CD14-positive monocyte (primary cell): ENCODE results near the gene PRDM13. TPM values are rescaled to one million over a fixed set of nuclear protein-coding genes. Genes with fewer than 3 reads are reported as not detected.
A peak's percentile ranks its signal among the peaks of the same experiment; 100 is the strongest.

Experiments
- DNase-seq, 3 donors: peaks; one replicate each; pipeline ENCODE4 v3.0.0-alpha.2; 2011 to 2022
- H2AFZ ChIP-seq: 2 replicates; pipeline ENCODE4 v1.6.0; 2012; ENCODE audit warnings: mild to moderate bottlenecking, low read depth, low read length, inconsistent platforms; ENCODE audit not compliant: insufficient read depth, poor library complexity, severe bottlenecking
- H3K27ac ChIP-seq, 2 donors: 1 replicate in 1 of 2; 2 replicates in 1 of 2; pipeline ENCODE4 v1.5.1; 2012 to 2013; ENCODE audit warnings: low read length in 2 of 2, control low read depth in 1 of 2, inconsistent platforms in 1 of 2, low read depth in 1 of 2, mild to moderate bottlenecking in 1 of 2
- H3K27me3 ChIP-seq, 2 donors: one replicate each; pipeline versions ENCODE4 v1.6.0 to v1.6.1; 2011 to 2013; ENCODE audit warnings: low read length in 2 of 2; ENCODE audit not compliant: control insufficient read depth in 2 of 2, insufficient read depth in 2 of 2
- H3K36me3 ChIP-seq, 2 donors: replicated peaks in 1 of 2; 1 replicate in 1 of 2; 2 replicates in 1 of 2; pipeline versions ENCODE4 v1.5.1 to v1.6.1; 2012 to 2013; ENCODE audit warnings: low read length in 2 of 2, control low read depth in 1 of 2, inconsistent platforms in 1 of 2, mild to moderate bottlenecking in 1 of 2; ENCODE audit not compliant: insufficient read depth in 2 of 2, control insufficient read depth in 1 of 2
- H3K4me1 ChIP-seq, 2 donors: 1 replicate in 1 of 2; 2 replicates in 1 of 2; pipeline versions ENCODE4 v1.5.1 to v1.6.1; 2012 to 2013; ENCODE audit warnings: low read length in 2 of 2, control low read depth in 1 of 2, inconsistent platforms in 1 of 2, mild to moderate bottlenecking in 1 of 2, moderate library complexity in 1 of 2; ENCODE audit not compliant: insufficient read depth in 2 of 2, control insufficient read depth in 1 of 2
- H3K4me2 ChIP-seq: replicated peaks from 2 replicates; pipeline ENCODE3; 2012; ENCODE audit warnings: low read length, moderate library complexity, mild to moderate bottlenecking; ENCODE audit not compliant: poor library complexity, severe bottlenecking; ENCODE audit errors: extremely low read depth
- H3K4me3 ChIP-seq, 3 experiments: fragments of 200-600 bp in 1 of 3; sonication (generic) in 1 of 3; replicated peaks in 1 of 3; 1 replicate in 2 of 3; 2 replicates in 1 of 3; pipeline ENCODE4 v1.5.1; 2011 to 2013; ENCODE audit warnings: low read length in 3 of 3, mild to moderate bottlenecking in 3 of 3, control low read depth in 2 of 3, low read depth in 2 of 3, inconsistent platforms in 1 of 3, moderate library complexity in 1 of 3
- H3K79me2 ChIP-seq: 2 replicates; pipeline ENCODE4 v1.6.0; 2012; ENCODE audit warnings: mild to moderate bottlenecking, control low read depth, inconsistent platforms, low read length, moderate library complexity; ENCODE audit not compliant: insufficient read depth
- H3K9ac ChIP-seq: 2 replicates; pipeline ENCODE4 v1.6.0; 2017; ENCODE audit warnings: low read length, mild to moderate bottlenecking; ENCODE audit not compliant: insufficient read depth, poor library complexity, severe bottlenecking
- H3K9me3 ChIP-seq, 2 donors: replicated peaks in 1 of 2; 1 replicate in 1 of 2; 2 replicates in 1 of 2; pipeline versions ENCODE4 v1.5.1 to v1.6.1; 2012 to 2013; ENCODE audit warnings: low read length in 2 of 2, control low read depth in 1 of 2; ENCODE audit not compliant: control insufficient read depth in 1 of 2, insufficient read depth in 1 of 2
- H4K20me1 ChIP-seq: 2 replicates; pipeline ENCODE4 v1.6.0; 2012; ENCODE audit warnings: mild to moderate bottlenecking, low read length, control low read depth, moderate library complexity; ENCODE audit not compliant: insufficient read depth
- H3K27ac Mint-ChIP-seq, 7 donors: one replicate each; pipeline ENCODE4 v1.8.0; 2020; ENCODE audit warnings: mild to moderate bottlenecking in 7 of 7, mixed read lengths in 7 of 7, moderate library complexity in 6 of 7, inconsistent platforms in 2 of 7
- H3K27me3 Mint-ChIP-seq, 3 donors: one replicate each; pipeline ENCODE4 v1.8.0; 2021 to 2022; ENCODE audit warnings: low read depth in 3 of 3, mild to moderate bottlenecking in 3 of 3, mixed read lengths in 3 of 3, moderate library complexity in 3 of 3, inconsistent platforms in 1 of 3
- H3K36me3 Mint-ChIP-seq, 2 donors: one replicate each; pipeline ENCODE4 v1.8.0; 2020; ENCODE audit warnings: mixed read lengths in 2 of 2, inconsistent platforms in 1 of 2, mild to moderate bottlenecking in 1 of 2
- H3K4me1 Mint-ChIP-seq: one replicate; pipeline ENCODE4 v1.8.0; 2020; ENCODE audit warnings: mild to moderate bottlenecking, mixed read lengths
- H3K4me3 Mint-ChIP-seq, 2 donors: one replicate each; pipeline ENCODE4 v1.8.0; 2020; ENCODE audit warnings: mild to moderate bottlenecking in 2 of 2, mixed read lengths in 2 of 2, moderate library complexity in 1 of 2
- H3K9me3 Mint-ChIP-seq, 7 donors: one replicate each; pipeline ENCODE4 v1.8.0; 2020 to 2022; ENCODE audit warnings: mixed read lengths in 7 of 7, mild to moderate bottlenecking in 6 of 7, moderate library complexity in 6 of 7, inconsistent platforms in 2 of 7
- WGBS: methylation state at CpG from one replicate; pipeline ENCODE4 v1.1.5; 2013; ENCODE audit warnings: missing lambda C conversion rate; ENCODE audit not compliant: insufficient coverage; 5-methylcytosine and 5-hydroxymethylcytosine counted together
- intact Hi-C, 2 donors: fragments of 100-400 bp; cut with micrococcal nuclease; formaldehyde crosslinking; loops; one replicate each; pipeline versions ENCODE4 v1.15.0 to v1.15.1; 2023
- polyA plus RNA-seq, 3 donors: library from polyadenylated mRNA; depleted of rRNA in 1 of 3; unstranded in 2 of 3; stranded (reverse) in 1 of 3; fragments of 300-500 nt in 2 of 3; fragments of >200 nt in 1 of 3; fragmentation: Illumina TruSeq in 2 of 3; gene quantifications; 1 replicate in 2 of 3; 2 replicates in 1 of 3; pipeline ENCODE4 v1.2.3, GENCODE V29; 2012 to 2021
- TF ChIP-seq, protein P1 (sequence below): fragments of 200-600 bp; IDR thresholded peaks from one replicate; pipeline ENCODE4 v1.8.0; 2022; ENCODE audit warnings: antibody characterized with exemption, mild to moderate bottlenecking

PRDM13 gene
- polyA plus RNA-seq, 3 donors: not detected

DNA sequence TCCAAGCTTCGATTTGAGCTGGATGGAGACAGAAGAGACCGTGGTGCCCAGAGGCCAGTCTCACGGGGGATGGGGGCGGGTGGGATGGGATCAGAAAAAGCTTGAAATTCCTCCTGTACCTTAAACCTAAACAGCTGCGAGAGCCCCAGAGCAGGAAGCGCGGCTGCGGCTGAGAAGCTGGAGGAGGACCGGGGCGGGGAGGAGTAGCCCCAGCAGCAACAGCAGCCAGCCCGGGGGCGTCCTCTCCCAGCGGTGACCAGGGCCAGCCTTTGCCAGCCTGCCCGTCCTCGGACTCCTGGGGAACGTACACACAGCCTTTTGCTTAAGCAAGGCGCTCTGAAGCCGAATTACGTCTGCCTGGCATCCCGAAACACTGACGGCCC, 17.4 kb upstream of the PRDM13 start:
- Histone ChIP-seq H3K79me2 (no peaks in the 10 kb centered on the region), H3K36me3 (no peaks in the 10 kb centered on the region), H3K9me3 (no peaks in the 10 kb centered on the region), H3K27me3 (peaks cover 28 to 62% of the 10 kb centered on the region in 2 donors), H3K4me1 (peaks cover 47 to 55% of the 10 kb centered on the region in 2 donors), H2AFZ (peak overlapping the region; percentile 79), H3K27ac (no peak overlapping the region), H4K20me1 (no peaks in the 10 kb centered on the region), H3K4me2 (peak overlapping the region; percentile 80), H3K9ac (peak overlapping the region; percentile 16), H3K4me3 (peak overlapping the region; percentile 15 to 73 (median 47))
- Mint-ChIP-seq H3K27ac (peak overlapping the region in 1 of 7 donors; percentile 62), H3K36me3 (peaks cover 0 to 9% of the 10 kb centered on the region in 2 donors), H3K4me3 (peak overlapping the region; percentile 81 to 94), H3K27me3 (peaks cover 54 to 66% (median 55%) of the 10 kb centered on the region in 3 donors), H3K4me1 (peaks cover 56% of the 10 kb centered on the region), H3K9me3 (peaks cover 0 to 13% (median 7%) of the 10 kb centered on the region in 7 donors)
- no peak for DNase-seq
- WGBS: 0% methylated on average over 11 of the region's 21 CpGs
- TF ChIP-seq, protein P1, sequence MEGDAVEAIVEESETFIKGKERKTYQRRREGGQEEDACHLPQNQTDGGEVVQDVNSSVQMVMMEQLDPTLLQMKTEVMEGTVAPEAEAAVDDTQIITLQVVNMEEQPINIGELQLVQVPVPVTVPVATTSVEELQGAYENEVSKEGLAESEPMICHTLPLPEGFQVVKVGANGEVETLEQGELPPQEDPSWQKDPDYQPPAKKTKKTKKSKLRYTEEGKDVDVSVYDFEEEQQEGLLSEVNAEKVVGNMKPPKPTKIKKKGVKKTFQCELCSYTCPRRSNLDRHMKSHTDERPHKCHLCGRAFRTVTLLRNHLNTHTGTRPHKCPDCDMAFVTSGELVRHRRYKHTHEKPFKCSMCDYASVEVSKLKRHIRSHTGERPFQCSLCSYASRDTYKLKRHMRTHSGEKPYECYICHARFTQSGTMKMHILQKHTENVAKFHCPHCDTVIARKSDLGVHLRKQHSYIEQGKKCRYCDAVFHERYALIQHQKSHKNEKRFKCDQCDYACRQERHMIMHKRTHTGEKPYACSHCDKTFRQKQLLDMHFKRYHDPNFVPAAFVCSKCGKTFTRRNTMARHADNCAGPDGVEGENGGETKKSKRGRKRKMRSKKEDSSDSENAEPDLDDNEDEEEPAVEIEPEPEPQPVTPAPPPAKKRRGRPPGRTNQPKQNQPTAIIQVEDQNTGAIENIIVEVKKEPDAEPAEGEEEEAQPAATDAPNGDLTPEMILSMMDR: no peak
- intact Hi-C loops: no loop called here

DNA sequence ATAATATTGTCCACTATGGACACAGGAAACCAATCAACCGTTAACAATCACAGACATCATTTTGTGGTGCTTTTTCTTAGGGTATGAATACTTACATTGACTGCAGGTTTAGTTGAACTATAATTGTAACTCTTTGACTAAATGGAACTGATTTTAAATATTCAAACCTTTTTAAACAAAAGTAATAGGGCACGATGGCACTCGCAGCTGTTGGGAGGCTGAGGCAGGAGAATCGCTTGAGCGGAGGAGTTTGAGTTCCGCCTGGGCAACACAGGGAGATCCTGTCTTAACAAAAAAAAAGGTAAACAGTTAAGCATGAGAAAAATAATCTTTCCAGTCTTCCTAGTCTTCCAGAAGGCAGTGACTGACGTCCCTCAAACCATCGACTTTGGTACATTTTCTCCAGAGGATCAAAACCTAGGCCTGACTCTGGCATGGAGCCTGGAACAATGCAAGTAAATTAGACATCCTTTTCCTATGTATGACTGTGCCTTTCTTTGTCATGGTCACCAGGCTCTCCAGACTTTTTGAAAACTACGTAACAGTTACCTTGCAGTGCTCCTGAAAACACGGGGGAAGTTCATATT, 16.6 kb upstream of the PRDM13 start:
- H2AFZ ChIP-seq: no peak overlapping the region
- no peak overlapping the region for H3K27ac ChIP-seq
- peak overlapping the region in 1 of 3 experiments; percentile 68 for H3K4me3 ChIP-seq
- peaks cover 0 to 9% of the 10 kb centered on the region in 2 donors for H3K36me3 Mint-ChIP-seq
- H3K27me3 Mint-ChIP-seq: peaks cover 51 to 66% (median 57%) of the 10 kb centered on the region in 3 donors
- no peaks in the 10 kb centered on the region for H3K79me2 ChIP-seq
- peaks cover 47 to 55% of the 10 kb centered on the region in 2 donors for H3K4me1 ChIP-seq
- H3K27ac Mint-ChIP-seq: peak overlapping the region in 1 of 7 donors; percentile 5
- H3K9me3 ChIP-seq: peaks cover 0 to 6% of the 10 kb centered on the region in 2 donors
- H3K4me1 Mint-ChIP-seq: peaks cover 56% of the 10 kb centered on the region
- intact Hi-C loops: no loop called here
- TF ChIP-seq, protein P1: no peak
- peak overlapping the region; percentile 47 to 94 for H3K4me3 Mint-ChIP-seq
- peaks cover 4 to 20% (median 14%) of the 10 kb centered on the region in 7 donors for H3K9me3 Mint-ChIP-seq
- peak overlapping the region; percentile 78 for H3K4me2 ChIP-seq
- WGBS: 39% methylated on average over 4 of the region's 10 CpGs
- no peak overlapping the region for H3K9ac ChIP-seq
- no peaks in the 10 kb centered on the region for H3K36me3 ChIP-seq
- peaks cover 28 to 65% of the 10 kb centered on the region in 2 donors for H3K27me3 ChIP-seq
- H4K20me1 ChIP-seq: no peaks in the 10 kb centered on the region
- no peak for DNase-seq
